GM23338 (cell line): ENCODE results near the gene PYM1.

Experiments
- EZH2phosphoT487 ChIP-seq: fragments of 200-600 bp; sonication (generic); IDR thresholded peaks from one replicate; pipeline ENCODE4 v1.8.1; 2018; ENCODE audit warnings: antibody characterized with exemption; ENCODE audit not compliant: unreplicated experiment
- REST ChIP-seq: IDR thresholded peaks from one replicate; pipeline ENCODE4 v1.6.1; 2018; ENCODE audit warnings: antibody characterized with exemption; ENCODE audit not compliant: unreplicated experiment
- TF ChIP-seq, protein P1 (sequence below), 2 experiments: fragments of 200-600 bp in 1 of 2; sonication (generic) in 1 of 2; conservative IDR thresholded peaks; 2 replicates each; pipeline versions ENCODE4 v1.5.1 to v1.6.1; 2016 to 2017; ENCODE audit warnings: antibody characterized with exemption in 2 of 2, low read depth in 2 of 2, mild to moderate bottlenecking in 2 of 2, moderate library complexity in 1 of 2

DNA sequence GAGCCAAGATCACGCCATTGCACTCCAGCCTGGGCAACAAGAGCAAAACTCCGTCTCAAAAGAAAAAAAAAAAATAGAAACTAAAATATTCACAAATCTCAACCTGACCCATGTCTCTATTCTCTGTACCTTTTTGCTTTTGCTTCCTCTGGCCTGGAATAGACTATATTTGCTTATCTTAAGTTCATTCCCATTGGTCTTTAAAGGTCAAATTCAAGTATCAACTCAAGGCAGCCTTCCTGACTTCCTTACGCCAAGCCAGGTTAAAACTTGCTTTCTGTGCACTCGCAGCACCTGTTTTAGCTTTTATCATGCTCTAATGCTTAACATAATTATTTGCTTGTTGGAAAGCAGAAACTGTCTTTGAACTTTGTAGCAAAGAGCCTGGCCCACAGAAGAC lies 14.8 kb downstream of the PYM1 start:
- TF ChIP-seq, protein P1, sequence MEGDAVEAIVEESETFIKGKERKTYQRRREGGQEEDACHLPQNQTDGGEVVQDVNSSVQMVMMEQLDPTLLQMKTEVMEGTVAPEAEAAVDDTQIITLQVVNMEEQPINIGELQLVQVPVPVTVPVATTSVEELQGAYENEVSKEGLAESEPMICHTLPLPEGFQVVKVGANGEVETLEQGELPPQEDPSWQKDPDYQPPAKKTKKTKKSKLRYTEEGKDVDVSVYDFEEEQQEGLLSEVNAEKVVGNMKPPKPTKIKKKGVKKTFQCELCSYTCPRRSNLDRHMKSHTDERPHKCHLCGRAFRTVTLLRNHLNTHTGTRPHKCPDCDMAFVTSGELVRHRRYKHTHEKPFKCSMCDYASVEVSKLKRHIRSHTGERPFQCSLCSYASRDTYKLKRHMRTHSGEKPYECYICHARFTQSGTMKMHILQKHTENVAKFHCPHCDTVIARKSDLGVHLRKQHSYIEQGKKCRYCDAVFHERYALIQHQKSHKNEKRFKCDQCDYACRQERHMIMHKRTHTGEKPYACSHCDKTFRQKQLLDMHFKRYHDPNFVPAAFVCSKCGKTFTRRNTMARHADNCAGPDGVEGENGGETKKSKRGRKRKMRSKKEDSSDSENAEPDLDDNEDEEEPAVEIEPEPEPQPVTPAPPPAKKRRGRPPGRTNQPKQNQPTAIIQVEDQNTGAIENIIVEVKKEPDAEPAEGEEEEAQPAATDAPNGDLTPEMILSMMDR (conservative IDR thresholded peaks at IDR 0.05; ENCODE audit: low read depth in 2 of 2) = no peak
- TF ChIP-seq REST (no peak), EZH2phosphoT487 (no peak)
